GM19372 (cell line): ENCODE data around the gene QPRT.
"Not testable (repeated sequence)": the region's sequence is repeated elsewhere in the genome, so short reads cannot be mapped to it uniquely, and the experiment has no call there.

ENCODE experiments used
- ATAC-seq: cut with Tn5 transposase; IDR thresholded peaks from one replicate; pipeline ENCODE4 v1.9.1; 2021; ENCODE audit warnings: mild to moderate bottlenecking, low read depth, moderate library complexity; ENCODE audit not compliant: unreplicated experiment

QPRT gene

DNA sequence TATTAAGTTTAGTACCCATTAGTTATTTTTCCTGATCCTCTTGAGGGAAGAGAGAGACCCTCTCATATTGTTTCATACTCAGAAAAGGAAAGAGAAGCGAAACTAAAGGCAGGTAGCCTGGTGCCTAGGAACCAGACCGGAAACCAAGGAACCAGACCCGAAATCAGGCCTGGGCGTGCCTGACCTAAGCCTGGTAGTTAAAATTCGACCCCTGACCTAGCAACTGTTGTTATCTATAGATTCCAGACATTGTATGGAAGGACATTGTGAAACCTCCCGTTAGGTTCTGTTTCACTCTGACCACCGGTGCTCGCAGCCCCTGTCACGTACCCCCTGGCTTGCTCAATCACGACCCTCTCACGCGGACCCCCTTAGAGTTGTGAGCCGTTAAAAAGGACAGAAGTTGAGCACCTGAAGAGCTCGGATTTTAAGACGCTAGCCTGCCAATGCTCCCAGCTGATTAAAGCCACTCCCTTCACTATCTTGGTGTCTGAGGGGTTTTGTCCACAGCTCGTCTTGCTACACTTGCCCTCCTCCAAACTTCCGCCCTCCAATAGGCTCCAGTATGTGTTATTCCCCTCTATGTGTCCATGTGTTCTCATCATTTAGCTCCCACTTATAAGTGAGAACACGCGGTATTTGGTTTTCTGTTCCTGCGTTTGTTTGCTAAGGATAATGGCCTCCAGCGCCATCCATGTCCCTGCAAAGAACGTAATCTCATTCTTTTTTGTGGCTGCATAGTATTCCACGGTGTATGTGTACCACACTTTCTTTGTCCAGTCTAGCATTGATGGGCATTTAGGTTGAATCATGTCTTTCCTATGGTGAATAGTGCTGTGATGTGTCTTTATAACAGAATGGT lies 10.7 kb downstream of the QPRT start:
- not testable (repeated sequence) for ATAC-seq

DNA sequence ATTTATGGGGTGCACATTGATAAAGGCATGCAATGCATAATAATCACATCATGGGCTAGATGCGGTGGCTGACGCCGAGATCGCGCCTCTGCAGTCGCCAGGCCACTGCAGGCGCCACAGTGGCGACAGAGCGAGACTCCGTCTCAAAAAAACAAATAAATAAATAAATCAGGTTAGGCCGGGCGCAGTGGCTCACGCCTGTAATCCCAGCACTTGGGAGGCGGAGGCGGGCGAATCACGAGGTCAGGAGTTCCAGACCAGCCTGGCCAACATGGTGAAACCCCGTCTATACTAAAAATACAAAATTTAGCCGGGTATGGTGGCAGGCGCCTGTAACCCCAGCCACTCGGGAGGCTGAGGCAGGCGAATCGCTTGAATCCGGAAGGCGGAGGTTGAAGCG lies 13.6 kb downstream of the QPRT start:
- not testable (repeated sequence) for ATAC-seq

DNA sequence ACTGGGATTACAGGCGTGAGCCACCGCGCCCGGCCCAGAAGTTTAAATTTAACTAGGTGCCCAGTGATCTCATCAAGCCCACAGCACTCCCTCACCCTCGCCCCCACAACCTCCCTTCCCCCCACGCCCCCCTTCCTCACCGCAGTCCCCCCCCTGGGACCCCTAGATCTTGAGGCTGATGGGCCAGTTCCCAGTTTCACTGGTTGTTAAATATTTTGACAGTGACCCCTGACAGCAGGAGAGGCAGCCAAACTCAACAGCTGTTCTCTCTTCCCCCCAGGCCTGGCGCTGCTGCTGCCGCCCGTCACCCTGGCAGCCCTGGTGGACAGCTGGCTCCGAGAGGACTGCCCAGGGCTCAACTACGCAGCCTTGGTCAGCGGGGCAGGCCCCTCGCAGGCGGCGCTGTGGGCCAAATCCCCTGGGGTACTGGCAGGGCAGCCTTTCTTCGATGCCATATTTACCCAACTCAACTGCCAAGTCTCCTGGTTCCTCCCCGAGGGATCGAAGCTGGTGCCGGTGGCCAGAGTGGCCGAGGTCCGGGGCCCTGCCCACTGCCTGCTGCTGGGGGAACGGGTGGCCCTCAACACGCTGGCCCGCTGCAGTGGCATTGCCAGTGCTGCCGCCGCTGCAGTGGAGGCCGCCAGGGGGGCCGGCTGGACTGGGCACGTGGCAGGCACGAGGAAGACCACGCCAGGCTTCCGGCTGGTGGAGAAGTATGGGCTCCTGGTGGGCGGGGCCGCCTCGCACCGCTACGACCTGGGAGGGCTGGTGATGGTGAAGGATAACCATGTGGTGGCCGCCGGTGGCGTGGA lies 15.6 kb downstream of the QPRT start:
- ATAC-seq: no peak

DNA sequence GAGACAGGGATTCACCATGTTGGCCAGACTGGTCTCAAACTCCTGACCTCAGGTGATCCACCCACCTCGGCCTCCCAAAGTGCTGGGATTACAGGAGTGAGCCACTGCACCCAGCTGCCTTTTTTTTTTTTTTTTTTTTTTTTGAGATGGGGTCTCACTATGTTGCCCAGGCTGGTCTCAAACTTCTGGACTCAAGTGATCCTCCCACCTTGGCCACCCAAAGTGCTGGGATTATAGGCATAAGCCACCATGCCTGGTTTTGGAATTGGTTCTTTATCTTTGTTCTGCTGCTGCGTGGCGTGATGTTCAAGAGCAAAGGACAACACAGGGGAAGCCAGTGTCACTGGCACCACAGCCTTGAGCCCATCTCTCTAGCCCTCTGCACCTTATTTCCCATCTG lies 16.7 kb downstream of the QPRT start:
- not testable (repeated sequence) for ATAC-seq

DNA sequence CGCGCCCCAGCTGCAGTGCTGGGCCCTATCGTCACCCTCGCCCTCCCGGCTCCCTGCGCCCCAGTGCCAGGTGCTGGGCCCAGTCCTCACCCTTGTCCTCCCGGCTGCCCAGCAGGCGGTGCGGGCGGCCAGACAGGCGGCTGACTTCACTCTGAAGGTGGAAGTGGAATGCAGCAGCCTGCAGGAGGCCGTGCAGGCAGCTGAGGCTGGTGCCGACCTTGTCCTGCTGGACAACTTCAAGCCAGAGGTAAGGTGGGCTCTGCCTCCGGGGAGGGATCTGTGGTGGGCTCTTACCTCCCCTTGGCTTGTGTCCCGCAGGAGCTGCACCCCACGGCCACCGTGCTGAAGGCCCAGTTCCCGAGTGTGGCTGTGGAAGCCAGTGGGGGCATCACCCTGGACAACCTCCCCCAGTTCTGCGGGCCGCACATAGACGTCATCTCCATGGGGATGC lies 17.9 kb downstream of the QPRT start:
- ATAC-seq: no peak

DNA sequence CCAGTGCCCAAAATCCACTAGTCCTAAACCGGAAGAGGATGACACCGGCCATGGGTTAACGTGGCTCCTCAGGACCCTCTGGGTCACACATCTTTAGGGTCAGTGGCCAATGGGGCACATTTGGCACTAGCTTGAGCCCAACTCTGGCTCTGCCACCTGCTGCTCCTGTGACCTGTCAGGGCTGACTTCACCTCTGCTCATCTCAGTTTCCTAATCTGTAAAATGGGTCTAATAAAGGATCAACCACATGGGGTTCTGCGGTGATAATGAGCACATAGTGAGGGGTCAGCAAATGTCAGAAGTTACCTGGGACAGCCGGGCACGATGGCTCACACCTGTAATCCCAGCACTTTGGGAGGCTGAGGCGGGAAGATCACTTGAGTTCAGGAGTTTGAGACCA lies 18.4 kb downstream of the QPRT start:
- ATAC-seq: no peak

DNA sequence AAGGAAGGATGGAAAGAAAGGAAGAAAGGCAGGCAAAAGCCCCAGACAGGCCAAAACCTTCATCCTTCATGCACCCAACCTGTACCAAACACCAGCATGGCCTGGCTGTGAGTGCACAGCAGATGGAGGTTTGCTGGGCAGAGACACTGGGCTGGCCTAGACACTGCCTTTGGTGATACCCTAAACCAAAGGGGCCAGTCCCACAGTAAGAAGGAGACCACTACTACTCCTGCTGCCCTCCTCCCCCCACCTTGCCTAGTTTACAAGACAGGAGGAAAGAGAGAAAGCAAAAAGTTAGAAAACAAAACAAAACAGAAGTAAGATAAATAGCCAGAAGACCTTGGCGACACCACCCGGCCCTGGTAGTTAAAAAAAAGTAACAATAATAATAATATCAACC lies 19.1 kb downstream of the QPRT start:
- no peak for ATAC-seq

DNA sequence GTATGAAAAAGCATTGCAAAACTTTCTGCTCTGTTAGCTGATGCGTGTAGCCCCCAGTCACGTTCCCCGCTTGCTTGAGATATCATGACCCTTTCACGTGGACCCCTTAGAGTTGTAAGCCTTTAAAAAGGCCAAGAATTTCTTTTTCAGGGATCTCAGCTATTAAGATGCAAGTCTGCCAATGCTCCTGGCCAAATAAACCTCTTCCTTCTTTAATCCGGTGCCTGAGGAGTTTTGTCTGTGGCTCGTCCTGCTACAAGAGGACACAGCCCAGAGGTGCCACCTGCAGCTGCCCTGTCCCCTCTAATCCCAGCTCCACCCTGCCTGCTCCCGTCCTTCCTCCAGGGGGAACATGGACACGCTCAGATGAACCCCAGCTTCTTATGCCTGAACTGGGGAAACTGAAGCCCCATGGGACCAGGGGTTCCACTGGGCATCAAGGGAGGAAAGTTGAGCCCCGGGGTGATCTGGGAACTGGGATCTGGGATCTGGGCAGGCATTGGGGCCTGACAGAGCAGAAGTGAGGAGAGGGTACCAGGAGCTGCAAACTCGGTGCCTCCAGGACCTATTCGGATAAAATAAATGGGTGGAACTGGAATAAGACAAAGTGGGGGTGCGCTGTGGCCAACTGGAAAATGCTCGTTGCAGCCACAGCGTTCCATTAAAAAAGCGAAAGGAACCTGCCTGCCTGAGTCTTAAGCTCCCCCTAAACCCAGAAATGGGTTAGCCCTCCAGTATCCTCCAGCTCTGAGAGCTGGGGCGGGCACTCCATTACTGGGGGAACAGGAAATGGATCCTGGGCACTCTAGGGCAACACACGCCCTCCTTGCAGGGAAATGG lies 19.7 kb downstream of the QPRT start:
- no peak for ATAC-seq

DNA sequence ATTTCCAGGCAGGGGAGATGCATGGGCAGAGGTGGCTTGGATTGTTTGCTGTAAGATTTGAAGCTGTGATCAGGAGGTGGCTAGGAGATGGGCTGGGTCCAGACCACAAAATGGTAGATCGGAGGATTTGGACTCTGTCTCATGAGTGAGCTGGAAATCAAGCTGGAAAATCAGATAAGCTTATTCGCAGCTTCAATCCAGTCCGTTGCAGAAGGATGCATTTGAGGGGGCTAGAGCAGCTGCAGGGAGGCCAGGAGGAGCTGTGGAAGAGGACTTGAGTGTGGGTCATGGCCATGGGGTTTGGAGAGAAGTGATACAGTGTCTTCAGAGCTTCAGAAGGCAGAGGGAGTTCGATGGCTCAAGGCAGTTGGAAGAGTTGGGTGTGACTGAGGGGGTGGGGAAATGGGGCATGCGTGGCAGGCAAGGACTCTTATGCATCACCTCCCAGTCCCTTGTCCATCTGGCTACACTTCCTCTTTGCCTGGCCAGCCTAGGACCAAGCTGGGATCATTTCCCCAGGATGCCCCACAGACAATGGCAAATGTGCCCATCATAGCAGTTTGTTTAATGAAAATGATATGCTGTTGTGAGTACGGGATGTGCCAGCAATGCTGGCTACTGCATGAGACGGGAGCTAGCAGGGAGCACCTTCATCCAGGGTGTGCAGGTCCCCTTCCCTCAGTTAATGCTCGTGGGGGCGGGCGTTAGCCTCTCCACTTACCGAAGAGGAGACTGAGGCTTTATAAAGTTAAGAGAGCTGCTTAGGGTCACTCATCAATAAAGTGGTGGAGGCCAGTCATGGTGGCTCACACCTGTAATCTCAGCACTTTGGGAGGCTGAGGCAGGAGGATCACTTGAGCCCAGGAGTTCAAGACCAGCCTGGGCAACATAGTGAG lies 20.6 kb downstream of the QPRT start:
- no peak for ATAC-seq

DNA sequence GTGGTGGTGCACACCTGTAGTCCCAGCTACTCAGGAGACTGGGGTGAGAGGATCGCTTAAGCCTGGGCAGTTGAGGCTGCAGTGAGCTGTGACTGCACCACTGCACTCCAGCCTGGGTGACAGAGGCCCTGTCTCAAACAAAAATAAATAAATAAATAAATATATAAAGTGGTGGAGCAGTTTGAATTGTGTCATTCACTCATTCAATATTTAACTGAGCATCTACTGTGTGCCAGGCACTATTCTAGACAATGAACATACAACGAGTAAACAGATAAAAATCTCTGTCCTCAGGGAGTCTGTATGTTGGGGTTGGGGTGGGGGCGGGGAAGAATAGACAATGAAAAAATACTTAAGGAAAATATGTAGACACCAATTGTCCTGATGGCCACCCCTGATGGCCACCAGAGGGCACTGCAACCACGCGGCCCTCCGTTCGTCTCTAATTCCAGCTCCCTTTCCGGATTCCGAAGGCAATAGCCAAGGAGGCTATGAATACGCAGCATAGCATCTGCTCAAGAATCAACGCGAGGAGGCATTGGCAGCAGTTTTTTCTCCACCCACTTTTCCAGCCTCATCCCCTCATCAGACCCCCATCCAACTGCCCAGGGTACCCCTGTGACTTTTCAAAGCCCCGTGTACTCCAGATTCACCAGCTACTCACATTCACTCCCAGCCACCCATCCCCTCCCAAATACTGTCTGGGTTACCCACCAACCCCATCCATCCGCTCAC lies 21.4 kb downstream of the QPRT start:
- ATAC-seq: no peak

DNA sequence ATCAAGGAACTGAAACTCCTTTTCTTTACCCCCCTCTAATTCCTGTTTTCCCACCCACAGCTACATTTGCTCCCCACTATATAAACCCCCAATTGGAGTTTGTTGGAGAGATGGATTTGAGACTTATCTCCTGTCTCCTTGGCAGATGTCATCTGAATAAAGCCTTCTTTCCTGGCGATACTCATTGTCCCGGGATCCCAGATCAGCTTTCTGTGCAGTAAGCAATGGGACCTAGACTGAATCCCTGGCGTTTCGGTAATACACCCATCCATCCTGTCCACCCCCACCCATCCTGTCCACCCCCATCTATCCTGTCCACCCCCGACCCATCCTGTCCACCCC lies 22.2 kb downstream of the QPRT start:
- ATAC-seq: no peak

DNA sequence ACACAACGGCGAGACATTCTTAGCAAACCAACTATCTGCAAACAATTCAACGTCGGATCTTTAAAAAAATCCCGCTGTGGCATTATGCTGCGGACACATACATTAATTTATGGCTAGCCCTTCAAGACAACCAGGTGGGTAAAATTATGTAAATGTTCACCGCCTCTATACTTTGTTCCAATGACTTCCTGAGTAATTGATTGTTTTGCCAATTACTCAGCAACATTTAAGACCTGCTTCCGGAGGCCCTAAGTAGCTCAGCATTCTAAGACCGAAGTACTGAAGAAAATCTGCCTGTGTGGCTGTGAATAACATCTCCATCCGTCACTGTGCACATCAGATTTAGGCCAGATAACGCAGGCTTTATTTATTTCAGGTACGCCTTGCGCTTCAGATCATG lies 23.3 kb downstream of the QPRT start:
- ATAC-seq: no peak

DNA sequence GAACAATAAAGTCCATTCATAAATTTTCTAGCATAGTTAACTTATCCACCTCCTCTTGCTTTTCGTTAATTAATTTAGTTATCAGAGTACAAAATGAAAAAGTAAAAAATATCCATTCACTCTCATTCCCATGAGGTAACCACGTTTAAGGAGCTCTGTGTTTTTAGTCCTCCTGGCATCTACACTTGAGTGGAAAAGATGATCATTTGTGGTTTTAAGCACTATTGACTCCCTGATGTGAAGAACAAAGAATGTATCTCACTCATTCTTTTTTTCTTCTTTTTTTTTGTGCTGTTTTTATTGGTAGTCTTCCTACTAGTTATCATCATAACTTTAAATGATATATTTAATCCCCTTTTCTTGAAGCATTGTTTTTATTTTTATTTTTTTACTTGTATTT lies 26.1 kb downstream of the QPRT start:
- ATAC-seq: no peak

DNA sequence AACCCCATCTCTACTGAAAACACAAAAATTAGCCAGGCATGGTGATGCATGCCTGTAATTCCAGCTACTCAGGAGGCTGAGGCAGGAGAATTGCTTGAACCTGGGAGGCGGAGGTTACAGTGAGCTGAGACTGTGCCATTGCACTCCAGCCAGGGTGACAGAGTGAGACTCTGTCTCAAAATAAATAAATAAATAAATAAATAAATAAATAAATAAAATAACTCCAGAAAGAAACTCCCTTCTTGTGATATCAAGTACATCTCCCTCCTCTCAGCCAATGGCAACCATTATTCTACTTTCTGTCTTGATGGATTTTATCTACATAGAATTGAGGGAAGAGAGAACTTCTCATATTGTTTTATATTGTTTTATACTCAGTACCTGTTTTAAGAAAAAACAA lies 28.2 kb downstream of the QPRT start:
- ATAC-seq: not testable (repeated sequence)

DNA sequence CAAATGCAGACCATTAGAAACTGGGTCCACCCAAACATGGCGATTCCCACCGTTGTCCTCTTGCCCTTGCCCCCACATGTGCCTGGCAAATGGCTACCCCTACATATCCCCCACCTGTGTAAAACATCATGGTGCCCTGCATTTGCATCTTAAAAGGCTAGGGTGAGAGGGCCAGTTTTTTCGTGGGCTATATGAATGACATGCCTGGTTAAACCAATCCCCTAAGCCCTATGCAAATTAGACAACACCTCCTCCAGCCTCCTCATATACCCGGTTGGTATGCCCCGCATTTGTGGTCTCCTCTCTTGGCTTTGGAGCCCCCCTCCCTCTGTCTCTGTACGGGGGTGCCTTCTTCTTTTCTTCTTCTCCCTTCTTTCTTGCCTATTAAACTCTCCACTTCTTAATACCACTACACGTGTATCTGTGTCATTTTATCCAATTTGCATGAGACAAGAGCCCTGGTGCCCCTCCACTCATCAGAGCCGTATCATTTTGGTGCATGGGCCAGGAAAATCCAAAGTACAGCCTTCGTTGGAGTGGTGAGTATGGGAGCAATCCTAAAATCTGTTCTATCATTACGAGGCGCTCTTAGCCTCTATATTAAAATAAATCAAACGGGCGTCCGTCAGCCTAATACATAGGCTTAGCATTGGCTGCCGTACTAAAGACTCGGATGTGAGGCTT lies 30.1 kb downstream of the QPRT start:
- ATAC-seq: no peak

DNA sequence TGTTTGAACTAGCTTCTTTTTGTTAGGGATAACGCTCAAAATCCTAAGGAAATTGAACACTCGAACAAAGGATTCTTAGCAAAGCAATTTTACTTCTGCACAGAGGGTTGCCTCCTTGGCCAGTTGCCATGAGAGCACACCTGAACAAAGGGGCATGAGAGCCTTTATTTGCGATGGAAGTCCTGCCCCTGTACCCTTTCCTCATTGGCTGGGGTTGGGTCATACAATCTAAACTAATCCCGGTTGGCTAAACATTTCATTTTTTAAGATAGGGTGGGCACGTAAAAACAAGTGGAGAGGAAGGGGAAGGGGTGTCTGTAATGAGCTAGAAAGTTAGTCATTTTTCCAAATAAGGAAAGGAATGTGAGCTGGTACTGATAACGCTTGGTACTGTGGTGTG lies 30.7 kb downstream of the QPRT start:
- ATAC-seq: not testable (repeated sequence)

DNA sequence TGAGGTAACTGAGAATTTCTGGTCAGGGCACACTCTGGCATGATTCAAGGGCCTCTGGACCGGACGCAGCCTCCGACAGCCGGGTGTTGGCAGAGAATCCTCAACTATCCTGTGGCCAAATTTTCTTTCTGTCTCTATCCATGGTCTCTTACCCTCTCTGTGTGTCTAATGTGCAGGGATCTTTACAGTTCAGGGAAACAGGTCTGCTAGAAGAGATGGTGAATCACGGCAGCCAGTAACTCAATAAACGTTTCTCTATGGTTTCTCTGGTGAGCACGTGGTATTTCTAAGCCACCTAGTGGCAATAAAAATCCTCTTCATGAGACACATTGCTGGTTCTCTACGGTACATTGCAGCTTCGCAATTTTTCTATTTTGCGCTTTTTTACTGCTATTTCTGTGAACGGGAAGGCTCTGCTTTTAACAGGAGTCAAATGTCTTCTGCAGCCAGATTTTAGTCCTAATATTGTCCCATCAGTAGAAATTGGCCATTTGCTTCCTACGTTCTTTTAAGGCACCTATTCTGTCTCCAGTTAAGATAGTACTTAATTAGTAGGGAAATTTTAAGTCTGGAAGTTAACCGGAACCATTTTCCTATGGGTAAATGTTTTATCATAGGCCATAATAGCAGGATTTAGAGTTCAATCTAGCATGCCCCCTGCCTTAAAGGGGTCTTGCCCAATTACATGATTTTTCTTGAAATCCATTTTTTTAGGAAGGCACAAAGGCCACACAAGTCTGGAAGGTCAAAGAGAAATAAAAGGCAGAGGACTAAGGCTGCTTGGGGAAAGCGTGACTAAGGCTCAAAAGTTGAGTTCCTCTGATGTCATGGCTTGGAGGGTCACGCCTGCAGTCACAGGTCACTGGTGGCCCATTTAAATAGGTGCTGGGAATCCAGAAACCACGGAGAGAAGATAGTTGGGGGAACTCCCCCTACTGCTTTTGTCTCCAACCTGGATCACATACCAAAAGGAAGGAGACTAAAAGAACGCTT lies 31.5 kb downstream of the QPRT start:
- ATAC-seq: no peak
